MCF 10A (cell line): ENCODE results near the gene PRLR. TPM values are rescaled to one million over a fixed set of nuclear protein-coding genes. Genes with fewer than 3 reads are reported as not detected.

Source experiments
- BruUV-seq: library from RNA; stranded (reverse); fragments of 400-500 nt; replicated peaks from 2 replicates; lab custom pipeline; 2021; lab: Mats Ljungman, UMichigan
- CTCF ChIA-PET: fragments of 300-600 bp; sonication (Branson Sonifier 250); formaldehyde crosslinking; extraction: SDS; loops from one replicate; lab custom pipeline; 2021; ENCODE audit warnings: antibody characterized with exemption, inconsistent platforms; lab: Yijun Ruan, JAX
- POLR2A ChIA-PET: fragments of 300-600, 350-650 bp; sonication (Branson Sonifier 250); formaldehyde crosslinking; extraction: SDS; loops from one replicate; lab custom pipeline; 2020; ENCODE audit warnings: antibody characterized with exemption, inconsistent platforms; lab: Yijun Ruan, JAX
- DNase-seq: peaks from one replicate; pipeline ENCODE4 v3.0.0-alpha.2; 2018; ENCODE audit not compliant: unreplicated experiment
- H3K27ac Mint-ChIP-seq: one replicate; pipeline ENCODE4 v1.8.0; 2022; ENCODE audit warnings: mild to moderate bottlenecking, low read depth, mixed read lengths; ENCODE audit not compliant: unreplicated experiment
- H3K27me3 Mint-ChIP-seq: one replicate; pipeline ENCODE4 v1.8.0; 2022; ENCODE audit warnings: mixed read lengths; ENCODE audit not compliant: insufficient read depth, unreplicated experiment
- H3K36me3 Mint-ChIP-seq: one replicate; pipeline ENCODE4 v1.8.0; 2022; ENCODE audit warnings: mild to moderate bottlenecking, moderate library complexity, mixed read lengths; ENCODE audit not compliant: insufficient read depth, unreplicated experiment
- H3K4me1 Mint-ChIP-seq: one replicate; pipeline ENCODE4 v1.8.0; 2022; ENCODE audit warnings: mixed read lengths; ENCODE audit not compliant: insufficient read depth, unreplicated experiment
- H3K4me3 Mint-ChIP-seq: one replicate; pipeline ENCODE4 v1.8.0; 2022; ENCODE audit warnings: mild to moderate bottlenecking, moderate library complexity, mixed read lengths; ENCODE audit not compliant: unreplicated experiment
- H3K9me3 Mint-ChIP-seq: one replicate; pipeline ENCODE4 v1.8.0; 2022; ENCODE audit warnings: mixed read lengths; ENCODE audit not compliant: unreplicated experiment
- CTCF ChIP-seq: fragments of 200-600 bp; IDR thresholded peaks from one replicate; pipeline ENCODE4 v1.8.0; 2022; ENCODE audit warnings: antibody characterized with exemption, mild to moderate bottlenecking; ENCODE audit not compliant: unreplicated experiment
- intact Hi-C: fragments of 100-400 bp; cut with micrococcal nuclease; formaldehyde crosslinking; loops from 2 replicates; pipeline ENCODE4 v1.14.1; 2022
- total RNA-seq: library from RNA; stranded (reverse); gene quantifications from 2 replicates; pipeline ENCODE4 v1.2.3, GENCODE V29; 2022

The PRLR gene
- total RNA-seq, 1 experiment from 2014 or later: 0.16 TPM

- H3K36me3 Mint-ChIP-seq: no peaks in the 10 kb centered on the region
- CTCF ChIA-PET: interaction anchor here (0.8 to 1.9 kb wide), 4 partner anchors 20 to 97 kb away, joined by 3 to 5 read pairs (median 4); no protein-coding TSS in a partner anchor
- no peak for DNase-seq
- POLR2A ChIA-PET: no interaction called here
- H3K27me3 Mint-ChIP-seq: peaks cover 27% of the 10 kb centered on the region
- H3K27ac Mint-ChIP-seq: no peak overlapping the region
- BruUV-seq: no TSS peak
- intact Hi-C loops: loop anchor here (1.0 to 10.0 kb wide), 3 partner anchors 94 to 744 kb away; no protein-coding TSS in a partner anchor
- no peaks in the 10 kb centered on the region for H3K9me3 Mint-ChIP-seq
- TF ChIP-seq CTCF: no peak
- no peaks in the 10 kb centered on the region for H3K4me1 Mint-ChIP-seq
- no peak overlapping the region for H3K4me3 Mint-ChIP-seq
Observed at GRCh38 chr5:35183556-35183955, 46.7 kb downstream of the PRLR start.

- POLR2A ChIA-PET: no interaction called here
- Mint-ChIP-seq H3K4me1 (no peaks in the 10 kb centered on the region), H3K4me3 (no peak overlapping the region), H3K27ac (no peak overlapping the region), H3K36me3 (no peaks in the 10 kb centered on the region), H3K9me3 (no peaks in the 10 kb centered on the region), H3K27me3 (peaks cover 22% of the 10 kb centered on the region)
- peak; percentile 75 for DNase-seq
- CTCF ChIA-PET: interaction anchor here (0.6 to 1.9 kb wide), 6 partner anchors 11 to 111 kb away, joined by 3 to 5 read pairs (median 4); no protein-coding TSS in a partner anchor
- BruUV-seq: no TSS peak
- intact Hi-C loops: loop anchor here (1.0 to 10.0 kb wide), 3 partner anchors 94 to 744 kb away; no protein-coding TSS in a partner anchor
- peak; percentile 59 for TF ChIP-seq CTCF
Observed at GRCh38 chr5:35182910-35183535, 47.3 kb downstream of the PRLR start.

GRCh38 chr5:35182486-35182885, 47.8 kb downstream of the PRLR start:
- no peak for DNase-seq
- H3K4me3 Mint-ChIP-seq: no peak overlapping the region
- H3K9me3 Mint-ChIP-seq: no peaks in the 10 kb centered on the region
- H3K4me1 Mint-ChIP-seq: no peaks in the 10 kb centered on the region
- H3K27ac Mint-ChIP-seq: no peak overlapping the region
- TF ChIP-seq CTCF: no peak
- ChIA-PET POLR2A (no interaction called here), CTCF (interaction anchor here (0.6 to 1.1 kb wide), 3 partner anchors 11 to 112 kb away, joined by 3 to 4 read pairs (median 3); no protein-coding TSS in a partner anchor)
- BruUV-seq: no TSS peak
- no peaks in the 10 kb centered on the region for H3K36me3 Mint-ChIP-seq
- H3K27me3 Mint-ChIP-seq: peaks cover 16% of the 10 kb centered on the region
- intact Hi-C loops: loop anchor here (5.0 to 10.0 kb wide), 2 partner anchors 708 to 745 kb away; no protein-coding TSS in a partner anchor

GRCh38 chr5:35180046-35180445, 50.2 kb downstream of the PRLR start:
- TF ChIP-seq CTCF: no peak
- Mint-ChIP-seq H3K9me3 (no peaks in the 10 kb centered on the region), H3K27ac (no peak overlapping the region), H3K4me3 (no peak overlapping the region), H3K36me3 (no peaks in the 10 kb centered on the region), H3K27me3 (peaks cover 1% of the 10 kb centered on the region), H3K4me1 (no peaks in the 10 kb centered on the region)
- DNase-seq: no peak
- intact Hi-C loops: loop anchor here (5.0 to 10.0 kb wide), 2 partner anchors 705 to 747 kb away; no protein-coding TSS in a partner anchor
- ChIA-PET CTCF (interaction anchor here (0.6 to 1.7 kb wide), 2 partner anchors 91 to 744 kb away, joined by 4 read pairs; no protein-coding TSS in a partner anchor), POLR2A (no interaction called here)
- no TSS peak for BruUV-seq
